ENCODE results near the gene USP47.

USP47 gene

GRCh38 chr11:11942668-11943067, 100.9 kb downstream of the USP47 start:
- no peak for DNase-seq

GRCh38 chr11:11944444-11944843, 102.7 kb downstream of the USP47 start:
- no peak for DNase-seq

GRCh38 chr11:11946180-11946579, 104.4 kb downstream of the USP47 start:
- no peak for DNase-seq

DNA sequence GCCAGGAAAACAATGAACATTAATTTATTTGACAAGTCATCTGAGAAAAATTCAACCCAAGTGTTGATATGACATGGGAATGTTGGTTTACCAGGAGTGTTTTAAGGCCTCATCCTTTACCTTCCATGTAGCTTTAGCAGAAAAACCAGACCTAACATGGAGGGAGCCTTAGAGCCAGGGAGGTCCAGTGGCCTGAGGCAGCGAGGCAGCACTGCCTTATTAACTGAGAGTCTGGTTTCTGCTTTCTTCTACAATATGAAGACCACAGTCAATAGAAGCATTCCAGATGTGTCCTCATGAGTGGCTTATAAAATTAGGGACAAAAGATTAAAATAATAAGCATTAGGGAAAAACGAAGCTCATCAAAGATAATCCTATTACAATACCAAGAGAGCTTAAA, 105.1 kb downstream of the USP47 start:
- no peak for DNase-seq

- DNase-seq: no peak
These were observed 106.1 kb downstream of the USP47 start for GRCh38 chr11:11947825-11948224.

- no peak for DNase-seq
These were observed 106.6 kb downstream of the USP47 start for GRCh38 chr11:11948242-11948947.

DNA sequence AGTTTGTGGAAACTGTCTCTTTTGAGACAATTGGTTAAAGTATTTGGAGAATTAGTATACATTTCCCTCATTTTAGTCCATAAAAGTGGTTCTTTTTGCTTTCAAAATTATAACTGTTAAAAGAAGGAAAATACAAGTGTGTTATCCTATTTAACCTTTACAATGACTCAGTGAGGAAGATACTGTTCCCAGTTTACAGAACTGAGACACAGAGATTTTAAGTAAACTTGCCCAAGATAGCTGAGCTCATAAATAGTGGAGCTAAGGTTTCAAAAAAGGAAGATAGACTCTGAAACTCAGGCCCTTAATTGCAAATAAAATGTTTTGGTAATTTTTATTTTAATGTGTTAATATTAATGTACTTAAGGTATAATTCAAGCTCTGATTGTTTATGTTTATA, 107.7 kb downstream of the USP47 start:
- no peak for DNase-seq

DNA sequence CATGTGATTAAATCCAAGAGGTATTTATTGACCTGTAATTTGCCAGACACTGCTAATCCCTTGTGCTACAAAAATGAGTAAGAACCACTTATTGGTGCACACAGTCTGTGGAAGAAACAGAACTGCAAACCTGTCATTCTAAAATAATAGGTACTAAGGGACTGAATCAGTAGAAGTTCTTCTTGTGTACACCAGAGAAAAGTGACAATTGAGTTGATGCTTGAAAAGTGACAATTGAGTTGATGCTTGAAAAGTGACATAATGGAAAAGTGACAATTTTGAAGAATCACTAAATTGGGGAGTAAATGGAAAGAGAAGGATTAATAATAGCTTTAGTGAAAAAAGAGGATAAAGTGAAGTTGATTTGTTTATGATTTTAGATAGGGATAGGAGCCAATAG, 110.3 kb downstream of the USP47 start:
- DNase-seq: no peak

- DNase-seq: no peak
These were observed 114.2 kb downstream of the USP47 start for GRCh38 chr11:11956006-11956405.

DNA sequence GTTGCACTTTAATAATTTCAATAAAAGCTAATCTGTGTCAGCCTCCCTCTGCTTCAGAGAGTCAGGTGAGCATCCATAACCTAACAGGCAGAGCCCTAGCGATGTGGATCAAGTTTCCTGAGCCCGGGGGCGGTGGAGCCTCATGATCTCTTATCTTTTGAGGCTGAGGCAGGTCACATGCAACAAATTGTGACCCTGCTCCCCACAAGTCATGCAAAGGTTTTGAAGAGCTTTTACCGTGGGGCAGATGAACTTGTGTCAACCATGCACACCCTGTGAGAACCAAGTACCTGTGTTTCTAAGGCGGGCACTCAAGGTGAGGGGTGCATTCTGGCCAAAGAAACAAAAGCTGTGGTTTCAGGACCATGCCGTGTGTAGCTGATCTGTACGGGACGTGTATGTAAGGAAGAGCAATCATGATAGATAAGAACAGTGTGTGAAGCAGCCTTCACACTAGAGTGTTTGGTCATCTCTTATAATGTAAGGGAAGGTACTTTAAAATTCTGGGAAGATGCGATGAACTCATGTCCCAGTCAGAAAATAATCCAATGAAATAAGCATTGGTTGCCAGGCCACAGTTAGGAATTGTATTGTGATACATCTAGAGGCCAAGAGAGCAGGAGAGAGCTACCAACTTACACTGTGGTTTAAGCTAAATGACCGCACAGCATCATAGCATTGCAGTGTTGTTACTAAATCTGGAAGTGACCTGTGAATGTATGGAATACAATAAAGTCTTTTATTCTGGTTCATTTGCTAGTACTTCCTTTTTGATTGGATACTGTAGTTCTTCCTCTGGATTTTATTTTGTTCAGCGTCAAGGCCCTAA, 116.8 kb downstream of the USP47 start:
- no peak for DNase-seq

- no peak for DNase-seq
These were observed 117.8 kb downstream of the USP47 start for GRCh38 chr11:11959601-11960000.

- no peak for DNase-seq
These were observed 118.9 kb downstream of the USP47 start for GRCh38 chr11:11960687-11961086.

GRCh38 chr11:11961399-11962028, 119.7 kb downstream of the USP47 start:
- DNase-seq: no peak

GRCh38 chr11:11963067-11963466, 121.3 kb downstream of the USP47 start:
- DNase-seq: no peak

GRCh38 chr11:11963842-11964773, 122.3 kb downstream of the USP47 start:
- DNase-seq: no peak

DNA sequence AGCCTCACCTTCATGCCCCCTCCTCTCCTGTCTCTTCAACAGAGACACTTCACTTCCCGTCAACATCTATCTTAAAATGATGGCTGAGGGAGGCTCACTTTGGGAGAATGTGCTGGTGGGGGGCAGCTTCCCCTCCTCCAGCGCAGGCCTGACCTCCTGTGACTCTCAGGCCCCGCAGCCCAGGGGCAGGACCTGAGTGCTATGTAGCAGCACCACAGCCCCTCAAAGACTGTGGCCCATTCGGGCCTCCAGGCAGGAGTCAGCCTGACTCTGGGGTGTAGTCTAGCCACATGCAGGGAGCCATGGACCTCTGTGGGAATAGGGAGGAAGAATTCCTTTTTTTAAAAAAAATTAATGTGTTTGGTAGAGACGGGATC, 123.0 kb downstream of the USP47 start:
- no peak for DNase-seq

GRCh38 chr11:11965192-11965591, 123.4 kb downstream of the USP47 start:
- no peak for DNase-seq

GRCh38 chr11:11965656-11966353, 124.0 kb downstream of the USP47 start:
- no peak for DNase-seq

DNA sequence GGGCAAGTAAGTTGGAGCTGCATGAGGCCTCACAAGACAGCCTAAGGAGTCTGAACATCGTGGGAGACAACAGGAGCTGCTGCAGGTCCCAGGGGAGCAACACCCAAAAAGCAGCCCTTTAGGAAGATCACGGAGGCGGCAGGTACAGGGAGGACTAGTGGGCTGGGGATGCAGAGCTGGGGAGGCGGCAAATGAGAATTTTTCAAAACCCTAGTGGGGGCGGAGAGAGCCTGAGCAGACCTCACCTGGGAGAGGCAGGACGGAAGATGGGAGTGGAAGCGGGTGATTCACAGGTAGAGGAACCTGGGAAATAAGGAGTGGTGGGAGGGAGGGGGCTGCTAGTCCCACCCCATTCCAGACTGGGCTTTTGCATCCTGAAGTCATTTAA, 124.6 kb downstream of the USP47 start:
- no peak for DNase-seq

- DNase-seq: peak; percentile 85
These were observed 125.3 kb downstream of the USP47 start for GRCh38 chr11:11966826-11967668.

All from stimulated activated CD8-positive, alpha-beta memory T cell treated with anti-CD3 and anti-CD28 coated beads, Interleukin-4, amount 100 ng/mL, for 48 hours (primary cell).